A172 (cell line): ENCODE data around the gene FIS1. TPM values are rescaled to one million over a fixed set of nuclear protein-coding genes. Genes with fewer than 3 reads are reported as not detected.
"Not testable (repeated sequence)": the region's sequence is repeated elsewhere in the genome, so short reads cannot be mapped to it uniquely, and the experiment has no call there.

Experiments used
- DNase-seq: peaks from one replicate; pipeline ENCODE4 v3.0.0-alpha.2; 2015; ENCODE audit warnings: low spot score
- total RNA-seq: library from RNA; depleted of rRNA; stranded (reverse); fragments of >200 nt; shearing (Covaris generic); gene quantifications from 2 replicates; pipeline ENCODE4 v1.2.3, GENCODE V29; 2014; rRNA removed

The FIS1 gene
- total RNA-seq, 1 experiment from 2014 or later, result 189 TPM

DNA sequence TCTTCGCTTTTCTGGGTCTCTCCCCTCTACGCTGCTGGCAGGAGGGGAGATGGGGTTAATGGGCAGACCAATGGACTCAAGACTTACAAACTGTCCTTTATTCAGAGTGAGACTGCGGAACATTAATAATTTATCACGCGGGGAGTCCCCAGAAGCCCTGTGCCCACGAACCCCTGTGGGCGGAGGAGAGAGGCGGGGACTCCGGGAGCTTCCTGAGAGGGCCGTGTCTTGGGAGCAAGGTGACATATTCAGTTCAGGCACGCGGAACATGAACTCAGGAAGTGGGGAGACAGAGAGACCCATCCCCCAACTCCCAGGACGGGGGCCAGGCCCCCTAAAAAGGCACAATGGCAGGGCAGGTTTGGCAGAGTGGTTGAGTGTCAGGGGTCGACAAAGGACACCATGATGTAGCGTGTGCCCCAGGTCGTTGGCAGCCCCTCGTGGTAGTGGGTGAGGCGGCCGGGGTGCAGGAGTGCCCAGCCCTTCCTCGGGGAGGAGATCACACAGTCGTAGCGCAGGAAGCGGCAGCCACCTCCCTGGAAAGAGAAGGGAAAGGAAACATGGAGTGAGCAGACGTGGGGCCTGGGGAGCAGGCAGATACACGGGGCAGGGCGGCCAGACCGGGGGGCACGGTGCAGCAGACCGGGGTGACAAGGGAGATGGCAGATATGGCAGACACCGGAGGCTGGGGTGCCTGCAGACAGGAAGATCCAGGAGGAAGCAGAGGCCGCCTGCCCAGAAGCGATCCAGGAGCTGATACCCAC lies 38.8 kb downstream of the FIS1 start:
- no peak for DNase-seq

DNA sequence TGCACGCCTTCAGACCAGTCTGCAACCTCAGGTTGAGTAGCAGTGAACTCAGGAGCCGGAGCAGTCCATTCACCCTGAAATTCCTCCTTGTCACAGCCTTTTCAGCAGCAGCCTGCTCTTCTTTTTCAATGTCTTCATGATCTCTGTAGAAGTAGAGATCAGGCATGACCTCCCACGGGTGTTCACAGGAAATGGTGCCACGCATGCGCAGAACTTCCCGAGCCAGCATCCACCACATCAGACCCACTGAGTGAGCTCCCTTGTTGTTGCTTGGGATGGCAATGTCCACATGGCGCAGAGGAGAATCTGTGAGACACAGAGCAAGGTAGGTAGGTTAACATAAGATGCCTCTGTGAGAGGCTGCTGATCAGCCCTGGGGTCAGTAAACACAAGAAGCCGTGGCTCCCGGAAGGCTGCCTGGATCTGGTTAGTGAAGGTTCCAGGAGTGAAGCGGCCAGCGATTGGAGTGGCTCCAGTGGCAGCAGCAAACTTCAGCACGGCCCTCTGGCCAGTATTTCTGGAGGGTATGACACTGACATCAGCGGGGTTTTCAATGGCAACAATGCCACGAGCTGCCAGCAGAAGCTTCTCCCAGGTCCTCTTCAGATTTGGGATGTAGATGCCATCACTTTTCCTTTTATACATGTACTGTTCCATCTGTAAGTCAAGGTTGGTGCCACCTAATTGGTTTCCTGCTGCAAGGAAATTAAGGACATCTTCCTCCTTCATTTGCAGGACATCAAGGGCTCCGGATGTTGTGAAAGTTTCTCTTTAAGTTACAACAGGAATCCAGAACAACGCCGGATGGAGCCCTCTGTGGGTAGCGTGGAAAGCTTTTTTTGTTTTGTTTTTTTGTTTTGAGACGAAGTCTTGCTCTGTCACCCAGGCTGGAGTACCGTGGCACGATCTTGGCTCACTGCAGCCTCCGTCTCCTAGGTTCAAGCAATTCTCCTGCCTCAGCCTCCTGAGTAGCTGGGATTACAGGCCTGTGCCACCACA lies 40.8 kb downstream of the FIS1 start:
- DNase-seq, result not testable (repeated sequence)

GRCh38 chr7:101202603-101202918 lies 42.3 kb downstream of the FIS1 start:
- DNase-seq, result no peak

DNA sequence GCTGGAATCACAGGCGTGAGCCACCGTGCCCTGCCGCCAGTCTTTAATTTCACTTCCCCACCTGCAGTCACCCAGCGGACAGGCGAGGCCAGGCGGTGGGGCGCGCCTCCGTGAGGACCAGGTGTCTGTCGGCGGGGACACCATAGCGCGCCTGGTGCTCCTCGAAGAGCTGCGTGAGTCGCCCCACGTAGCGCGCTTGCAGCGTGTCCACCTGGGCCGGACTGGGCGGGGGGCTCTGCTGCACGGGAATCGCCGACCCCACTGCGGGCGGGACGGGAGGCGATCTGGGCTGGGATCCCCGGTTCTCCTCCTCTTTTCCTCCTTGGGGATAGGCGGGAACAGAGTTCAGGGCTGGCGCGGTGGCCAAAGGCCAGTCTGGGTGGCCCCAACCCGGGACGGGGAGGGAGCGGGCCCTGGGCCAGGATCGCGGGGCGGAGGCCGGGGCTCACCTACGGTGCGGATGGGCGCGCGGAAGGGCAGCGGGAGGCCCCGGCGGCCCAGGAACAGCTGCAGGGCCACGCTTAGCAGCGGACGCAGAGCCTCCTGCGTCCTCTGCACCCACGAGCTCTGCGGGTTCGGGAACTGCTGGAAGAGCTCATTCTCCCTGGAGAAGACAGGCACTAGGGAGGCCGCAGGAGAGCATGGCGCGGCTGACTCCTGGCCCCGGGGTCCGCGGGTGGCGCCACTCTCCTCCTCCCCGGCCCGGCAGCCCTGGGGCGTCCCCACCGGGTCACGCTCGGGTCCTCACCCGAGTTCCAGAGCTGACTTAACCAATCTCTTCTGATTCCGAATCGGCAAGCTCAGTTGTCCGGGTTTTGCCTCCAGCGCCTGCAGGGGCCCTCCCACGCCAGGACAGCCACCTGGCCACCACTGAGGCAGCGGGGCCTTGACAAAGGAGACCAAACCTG lies 42.9 kb downstream of the FIS1 start:
- no peak for DNase-seq

- DNase-seq, result no peak
Measured at GRCh38 chr7:101200862-101201599, 43.9 kb downstream of the FIS1 start, which contains the start of gene MOGAT3. Gene MOGAT3 (minus strand): TSS chr7:101201036. CDS start chr7:101200854, 182 bp downstream.

- DNase-seq, result no peak
Measured at GRCh38 chr7:101200504-101200861, 44.4 kb downstream of the FIS1 start.

- not testable (repeated sequence) for DNase-seq
Measured at GRCh38 chr7:101199522-101199921, 45.4 kb downstream of the FIS1 start.

GRCh38 chr7:101198476-101198875 lies 46.4 kb downstream of the FIS1 start:
- no peak for DNase-seq

DNA sequence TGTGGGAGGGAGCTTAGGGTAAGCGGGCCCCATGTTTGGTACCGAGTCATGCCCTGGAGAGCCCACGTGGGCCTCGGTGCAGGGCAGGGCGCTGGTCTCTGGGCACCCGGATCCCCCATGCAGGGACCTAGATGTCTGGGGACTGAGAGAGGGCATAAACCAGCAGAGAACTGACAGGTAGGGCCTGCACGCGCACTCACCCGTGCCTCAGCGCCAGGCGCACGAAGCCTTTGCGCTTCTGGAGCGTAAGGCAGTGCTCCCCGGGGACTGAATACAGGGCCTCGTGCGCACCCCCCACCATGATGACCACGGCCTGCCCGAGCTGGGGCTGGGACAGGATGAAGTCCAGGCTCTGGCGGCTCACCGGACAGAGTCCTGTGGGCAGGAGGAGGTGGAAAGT lies 46.9 kb downstream of the FIS1 start:
- DNase-seq, result no peak

DNA sequence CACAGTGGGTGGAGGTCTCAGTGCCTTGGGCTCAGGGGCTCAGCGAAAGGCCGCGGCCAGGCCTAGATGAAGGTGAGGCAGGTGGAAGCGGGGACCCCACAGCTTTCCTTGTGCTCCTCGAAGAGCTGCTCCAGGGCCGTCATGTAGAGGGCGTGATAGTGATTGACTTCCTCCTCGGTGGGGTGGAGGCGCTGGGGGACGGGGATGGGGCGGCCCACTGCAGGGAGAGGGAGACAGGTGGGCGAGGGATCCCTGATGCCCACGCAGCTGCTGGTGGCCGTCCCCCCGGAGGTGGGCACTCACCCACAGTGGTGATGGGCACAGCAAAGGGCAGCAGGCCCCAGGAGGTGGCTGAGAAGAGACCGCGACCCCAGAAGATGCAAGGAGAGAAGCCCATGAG lies 49.0 kb downstream of the FIS1 start:
- DNase-seq, result no peak

Other genes with a start within 250 kb of the FIS1 start
- not detected in 2 replicates for gene MUC17, start 225.0 kb downstream of the FIS1 start, total RNA-seq
- 9.4 and 13.4 TPM in 2 replicates for gene TRIM56, start 159.6 kb downstream of the FIS1 start, total RNA-seq
- 463 and 480 TPM in 2 replicates for gene SERPINE1, start 118.0 kb downstream of the FIS1 start, total RNA-seq
- gene AP1S1, start 90.6 kb downstream of the FIS1 start, total RNA-seq, result 332 and 409 TPM in 2 replicates
- 1.0 and 1.3 TPM in 2 replicates for gene VGF, start 79.5 kb downstream of the FIS1 start, total RNA-seq
- 0.93 TPM in 1 of 2 replicates, not detected in the other for gene NAT16, start 64.8 kb downstream of the FIS1 start, total RNA-seq
- gene MOGAT3, start 44.0 kb downstream of the FIS1 start, total RNA-seq, result not detected in 2 replicates
- 93.9 and 105 TPM in 2 replicates for gene PLOD3, start 27.5 kb downstream of the FIS1 start, total RNA-seq
- 113 and 116 TPM in 2 replicates for gene ZNHIT1, start 26.9 kb downstream of the FIS1 start, total RNA-seq
- 3.5 and 4.0 TPM in 2 replicates for gene CLDN15, start 7.3 kb downstream of the FIS1 start, total RNA-seq
- 76.3 and 81.6 TPM in 2 replicates for gene IFT22, start 76.7 kb upstream of the FIS1 start, total RNA-seq
- not detected in 2 replicates for gene COL26A1, start 117.8 kb upstream of the FIS1 start, total RNA-seq